GM18858 (cell line): ENCODE results near the gene BHMT2.

ENCODE experiments used
- ATAC-seq: cut with Tn5 transposase; IDR thresholded peaks from one replicate; pipeline ENCODE4 v1.9.1; 2021; ENCODE audit not compliant: unreplicated experiment

The BHMT2 gene

GRCh38 chr5:79119486-79119885 is 49.9 kb downstream of the BHMT2 start:
- no peak for ATAC-seq

GRCh38 chr5:79120221-79120620 is 50.7 kb downstream of the BHMT2 start:
- no peak for ATAC-seq

GRCh38 chr5:79122973-79123372 is 53.4 kb downstream of the BHMT2 start:
- ATAC-seq, result no peak

GRCh38 chr5:79124607-79125006 is 55.0 kb downstream of the BHMT2 start:
- ATAC-seq, result no peak

- ATAC-seq, result no peak
Observed at GRCh38 chr5:79130781-79131180, 61.2 kb downstream of the BHMT2 start.

- no peak for ATAC-seq
Observed at GRCh38 chr5:79133121-79133656, 63.6 kb downstream of the BHMT2 start.

GRCh38 chr5:79133657-79134451 is 64.3 kb downstream of the BHMT2 start:
- ATAC-seq, result no peak

- ATAC-seq, result no peak
Observed at GRCh38 chr5:79135790-79136553, 66.4 kb downstream of the BHMT2 start.

GRCh38 chr5:79136618-79137017 is 67.1 kb downstream of the BHMT2 start:
- ATAC-seq, result no peak
